GM12891 (cell line): ENCODE results near the gene MAGI3.
"Not testable (repeated sequence)": the region's sequence is repeated elsewhere in the genome, so short reads cannot be mapped to it uniquely, and the experiment has no call there.

Experiments used
- POLR2A ChIP-seq: IDR thresholded peaks from 2 replicates; pipeline ENCODE4 v1.6.1; 2011; ENCODE audit warnings: low read depth, low read length, control low read depth
- POLR2AphosphoS5 ChIP-seq: IDR thresholded peaks from 2 replicates; pipeline ENCODE4 v1.6.1; 2011; ENCODE audit warnings: low read depth, low read length, control low read depth
- SPI1 ChIP-seq: IDR thresholded peaks from 2 replicates; pipeline ENCODE4 v1.6.1; 2011; ENCODE audit warnings: low read depth, low read length, control low read depth
- TAF1 ChIP-seq: IDR thresholded peaks from 2 replicates; pipeline ENCODE4 v1.6.1; 2011; ENCODE audit warnings: low read depth, low read length, control low read depth

- TF ChIP-seq POLR2A, POLR2AphosphoS5, SPI1, TAF1: not testable (repeated sequence)
Measured at GRCh38 chr1:113718621-113719020, 328.3 kb downstream of the MAGI3 start.
